Caco-2 (cell line): ENCODE data around the gene MRM2. TPM values are rescaled to one million over a fixed set of nuclear protein-coding genes. Genes with fewer than 3 reads are reported as not detected.

Experiments used
- BruUV-seq: library from RNA; stranded (reverse); fragments of 400-500 nt; replicated peaks from 2 replicates; lab custom pipeline; 2021; lab: Mats Ljungman, UMichigan
- CTCF ChIA-PET: fragments of 300-600 bp; sonication (Branson Sonifier 250); formaldehyde crosslinking; loops from one replicate; lab custom pipeline; 2022; ENCODE audit warnings: antibody characterized with exemption; lab: Charles Lee
- POLR2A ChIA-PET: fragments of 300-600 bp; sonication (Branson Sonifier 250); formaldehyde crosslinking; loops from one replicate; lab custom pipeline; 2022; ENCODE audit warnings: antibody characterized with exemption; lab: Charles Lee
- DNase-seq, 2 experiments: peaks; one replicate each; pipeline versions ENCODE4 v3.0.0 to v3.0.0-alpha.2; 2020 to 2022
- H3K27me3 ChIP-seq: replicated peaks from 2 replicates; pipeline ENCODE4 v1.6.0; 2011; ENCODE audit warnings: low read length; ENCODE audit not compliant: control insufficient read depth, insufficient read depth
- H3K36me3 ChIP-seq: 2 replicates; pipeline ENCODE4 v1.5.1; 2011; ENCODE audit warnings: low read length; ENCODE audit not compliant: control insufficient read depth, insufficient read depth
- H3K4me1 ChIP-seq: fragments of 250-450 bp; sonication (Bioruptor Pico); 2 replicates; pipeline ENCODE4 v1.5.1; 2020; ENCODE audit warnings: mild to moderate bottlenecking
- H3K4me3 ChIP-seq: 2 replicates; pipeline ENCODE4 v1.5.1; 2011; ENCODE audit warnings: low read depth, mild to moderate bottlenecking, control low read depth, low read length
- H3K9me3 ChIP-seq: fragments of 250-450 bp; sonication (Bioruptor Pico); 2 replicates; pipeline ENCODE4 v1.5.1; 2020; ENCODE audit warnings: mild to moderate bottlenecking, moderate library complexity
- H3K27ac Mint-ChIP-seq: one replicate; pipeline ENCODE4 v1.8.0; 2022; ENCODE audit warnings: mixed read lengths; ENCODE audit not compliant: unreplicated experiment
- H3K27me3 Mint-ChIP-seq: one replicate; pipeline ENCODE4 v1.8.0; 2022; ENCODE audit warnings: mixed read lengths; ENCODE audit not compliant: insufficient read depth, unreplicated experiment
- H3K36me3 Mint-ChIP-seq: one replicate; pipeline ENCODE4 v1.8.0; 2022; ENCODE audit warnings: mild to moderate bottlenecking, mixed read lengths; ENCODE audit not compliant: insufficient read depth, unreplicated experiment
- H3K4me1 Mint-ChIP-seq: one replicate; pipeline ENCODE4 v1.8.0; 2022; ENCODE audit warnings: low read depth, mixed read lengths; ENCODE audit not compliant: unreplicated experiment
- H3K4me3 Mint-ChIP-seq: one replicate; pipeline ENCODE4 v1.8.0; 2022; ENCODE audit warnings: mild to moderate bottlenecking, moderate library complexity, mixed read lengths; ENCODE audit not compliant: unreplicated experiment
- H3K9me3 Mint-ChIP-seq: one replicate; pipeline ENCODE4 v1.8.0; 2022; ENCODE audit warnings: mixed read lengths; ENCODE audit not compliant: unreplicated experiment
- intact Hi-C: fragments of 100-400 bp; cut with micrococcal nuclease; formaldehyde crosslinking; loops from one replicate; pipeline ENCODE4 v1.10.0; 2022; ENCODE audit not compliant: unreplicated experiment
- total RNA-seq: library from RNA; stranded (reverse); gene quantifications from 2 replicates; pipeline ENCODE4 v1.2.3, GENCODE V29; 2022
- TF ChIP-seq, protein P1 (sequence below), 2 experiments: fragments of 200-600 bp in 1 of 2; IDR thresholded peaks; 1 replicate in 1 of 2; 2 replicates in 1 of 2; pipeline versions ENCODE4 v1.5.1 to v1.8.0; 2011 to 2022; ENCODE audit warnings: antibody characterized with exemption in 1 of 2, control low read depth in 1 of 2, inconsistent platforms in 1 of 2, low read depth in 1 of 2, low read length in 1 of 2, mild to moderate bottlenecking in 1 of 2, moderate library complexity in 1 of 2; ENCODE audit not compliant: insufficient read depth in 1 of 2, severe bottlenecking in 1 of 2, unreplicated experiment in 1 of 2

MRM2 gene
- total RNA-seq, 1 experiment from 2014 or later: 48.8 TPM

DNA sequence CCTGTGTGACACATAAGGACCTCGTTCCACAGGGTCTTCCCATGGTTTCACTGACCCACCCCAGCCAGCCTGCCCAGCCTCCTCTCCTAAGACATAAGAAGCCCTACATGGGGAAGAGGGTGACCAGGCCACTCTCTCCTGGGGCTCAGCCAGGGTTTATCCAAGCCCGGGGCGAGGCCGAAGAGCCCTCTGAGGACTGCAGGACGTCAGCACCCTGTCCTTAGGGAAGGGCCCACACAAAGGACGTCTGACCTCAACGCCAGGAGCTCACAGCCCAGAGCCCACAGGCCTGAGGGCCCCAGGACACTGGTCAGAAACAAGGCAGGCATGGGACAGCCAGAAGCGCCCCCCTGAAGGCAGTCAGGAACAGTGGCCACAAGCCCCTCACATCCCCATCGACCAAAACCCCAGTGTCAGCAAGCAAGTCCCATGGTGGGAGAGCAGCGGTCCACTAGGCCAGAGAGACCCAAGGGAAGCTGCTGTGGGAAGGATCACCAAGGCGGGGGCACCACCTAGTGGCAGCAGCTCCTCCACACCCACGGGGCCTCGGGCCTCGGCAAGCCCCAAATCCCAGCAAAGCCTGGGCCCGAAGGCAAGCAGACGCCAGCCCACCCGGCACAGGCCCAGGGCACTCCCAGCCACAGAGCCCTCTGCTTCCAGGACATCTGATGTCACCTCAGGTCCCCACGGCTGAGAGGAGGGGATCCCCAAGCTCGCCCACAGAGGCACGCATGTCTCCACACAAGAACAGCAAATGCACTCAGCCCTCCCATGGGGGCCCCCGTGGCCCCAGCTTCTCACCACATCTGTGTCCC, 32.7 kb downstream of the MRM2 start:
- Histone ChIP-seq H3K4me1 (peaks cover 13% of the 10 kb centered on the region), H3K27me3 (no peaks in the 10 kb centered on the region), H3K4me3 (no peak overlapping the region), H3K36me3 (peaks cover 9% of the 10 kb centered on the region), H3K9me3 (no peaks in the 10 kb centered on the region)
- intact Hi-C loops: no loop called here
- no TSS peak for BruUV-seq
- ChIA-PET CTCF (interaction anchor here (0.7 to 1.7 kb wide), 3 partner anchors 14 to 393 kb away, joined by 3 to 4 read pairs (median 4); no protein-coding TSS in a partner anchor), POLR2A (no interaction called here)
- TF ChIP-seq, protein P1, sequence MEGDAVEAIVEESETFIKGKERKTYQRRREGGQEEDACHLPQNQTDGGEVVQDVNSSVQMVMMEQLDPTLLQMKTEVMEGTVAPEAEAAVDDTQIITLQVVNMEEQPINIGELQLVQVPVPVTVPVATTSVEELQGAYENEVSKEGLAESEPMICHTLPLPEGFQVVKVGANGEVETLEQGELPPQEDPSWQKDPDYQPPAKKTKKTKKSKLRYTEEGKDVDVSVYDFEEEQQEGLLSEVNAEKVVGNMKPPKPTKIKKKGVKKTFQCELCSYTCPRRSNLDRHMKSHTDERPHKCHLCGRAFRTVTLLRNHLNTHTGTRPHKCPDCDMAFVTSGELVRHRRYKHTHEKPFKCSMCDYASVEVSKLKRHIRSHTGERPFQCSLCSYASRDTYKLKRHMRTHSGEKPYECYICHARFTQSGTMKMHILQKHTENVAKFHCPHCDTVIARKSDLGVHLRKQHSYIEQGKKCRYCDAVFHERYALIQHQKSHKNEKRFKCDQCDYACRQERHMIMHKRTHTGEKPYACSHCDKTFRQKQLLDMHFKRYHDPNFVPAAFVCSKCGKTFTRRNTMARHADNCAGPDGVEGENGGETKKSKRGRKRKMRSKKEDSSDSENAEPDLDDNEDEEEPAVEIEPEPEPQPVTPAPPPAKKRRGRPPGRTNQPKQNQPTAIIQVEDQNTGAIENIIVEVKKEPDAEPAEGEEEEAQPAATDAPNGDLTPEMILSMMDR (IDR thresholded peaks at IDR 0.05; ENCODE audit: insufficient read depth in 1 of 2, low read depth in 1 of 2, low read length in 1 of 2, severe bottlenecking in 1 of 2, unreplicated experiment in 1 of 2): peak; percentile 61 to 75
- Mint-ChIP-seq H3K4me3 (no peak overlapping the region), H3K9me3 (no peaks in the 10 kb centered on the region), H3K4me1 (peaks cover 9% of the 10 kb centered on the region), H3K27ac (no peak overlapping the region), H3K36me3 (peaks cover 65% of the 10 kb centered on the region), H3K27me3 (no peaks in the 10 kb centered on the region)
- DNase-seq: peak; percentile 59 to 72

DNA sequence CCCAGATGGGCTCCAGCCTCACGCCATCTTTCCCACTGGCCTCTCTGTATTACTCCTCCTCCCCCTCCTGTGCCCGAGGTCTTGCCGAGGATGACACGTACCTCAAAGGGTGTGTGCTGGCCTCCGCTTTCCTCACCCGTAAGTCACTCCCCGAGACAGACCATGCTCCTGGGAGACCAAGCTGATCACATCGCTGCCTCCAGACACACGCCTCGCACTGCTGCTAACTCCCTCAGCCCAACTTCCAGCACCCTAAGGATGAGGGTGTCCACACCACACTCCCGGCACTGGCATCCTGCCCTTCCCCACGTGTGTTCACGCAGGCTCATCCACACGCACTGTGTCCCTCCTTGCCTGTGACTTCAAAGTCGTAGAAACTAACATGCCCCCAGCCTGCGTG, 33.3 kb downstream of the MRM2 start:
- H3K36me3 Mint-ChIP-seq: peaks cover 65% of the 10 kb centered on the region
- H3K36me3 ChIP-seq: peaks cover 9% of the 10 kb centered on the region
- no peaks in the 10 kb centered on the region for H3K9me3 ChIP-seq
- TF ChIP-seq, protein P1 (IDR thresholded peaks at IDR 0.05; ENCODE audit: insufficient read depth in 1 of 2, low read depth in 1 of 2, low read length in 1 of 2, severe bottlenecking in 1 of 2, unreplicated experiment in 1 of 2): no peak
- no peak overlapping the region for H3K4me3 Mint-ChIP-seq
- intact Hi-C loops: no loop called here
- ChIA-PET POLR2A (no interaction called here), CTCF (interaction anchor here (1.7 kb wide), 1 partner anchor 46 kb away, joined by 4 read pairs; no protein-coding TSS in a partner anchor)
- H3K4me1 ChIP-seq: peaks cover 17% of the 10 kb centered on the region
- peaks cover 9% of the 10 kb centered on the region for H3K4me1 Mint-ChIP-seq
- BruUV-seq: no TSS peak
- H3K27me3 Mint-ChIP-seq: no peaks in the 10 kb centered on the region
- H3K27me3 ChIP-seq: no peaks in the 10 kb centered on the region
- no peak overlapping the region for H3K27ac Mint-ChIP-seq
- H3K4me3 ChIP-seq: no peak overlapping the region
- no peak for DNase-seq
- no peaks in the 10 kb centered on the region for H3K9me3 Mint-ChIP-seq

DNA sequence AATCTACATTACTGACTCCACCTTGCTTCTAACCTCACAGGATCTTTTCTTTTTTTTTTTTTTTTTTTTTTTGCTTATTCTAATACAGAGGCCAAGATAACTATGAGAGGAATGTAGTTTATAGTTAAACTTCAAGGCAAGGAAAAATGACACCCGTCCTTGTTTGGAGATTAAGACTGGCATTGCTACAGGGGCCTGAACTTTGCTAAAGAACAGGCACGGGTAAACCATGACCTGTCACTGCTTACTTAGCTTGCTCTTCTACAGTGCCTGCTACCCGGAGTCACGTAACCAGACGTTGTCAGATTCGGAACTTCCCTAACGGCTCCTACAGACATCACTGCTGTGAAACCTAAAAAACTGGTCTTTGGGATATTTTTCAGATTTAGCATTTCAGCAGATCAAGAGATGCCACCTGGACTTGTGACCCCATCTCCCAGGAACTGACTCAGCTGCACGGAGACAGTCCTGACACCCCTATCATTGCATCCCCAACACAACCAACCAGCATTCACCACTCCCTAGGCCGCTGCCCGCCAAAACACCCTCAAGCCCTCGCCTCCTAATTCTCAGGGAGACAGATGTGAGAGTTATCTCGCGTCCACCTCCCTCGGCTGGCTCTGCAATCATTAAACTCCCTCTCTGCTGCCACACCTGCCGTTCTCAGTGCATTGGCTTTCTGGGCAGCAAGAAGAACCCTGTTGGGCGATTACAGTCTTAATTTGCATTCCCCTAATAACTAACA, 36.8 kb downstream of the MRM2 start:
- ChIA-PET CTCF (no interaction called here), POLR2A (no interaction called here)
- Histone ChIP-seq H3K4me1 (peaks cover 17% of the 10 kb centered on the region), H3K9me3 (no peaks in the 10 kb centered on the region), H3K4me3 (no peak overlapping the region), H3K36me3 (peaks cover 11% of the 10 kb centered on the region), H3K27me3 (no peaks in the 10 kb centered on the region)
- TF ChIP-seq, protein P1 (IDR thresholded peaks at IDR 0.05; ENCODE audit: insufficient read depth in 1 of 2, low read depth in 1 of 2, low read length in 1 of 2, severe bottlenecking in 1 of 2, unreplicated experiment in 1 of 2): no peak
- peaks cover 61% of the 10 kb centered on the region for H3K36me3 Mint-ChIP-seq
- peaks cover 9% of the 10 kb centered on the region for H3K4me1 Mint-ChIP-seq
- H3K27me3 Mint-ChIP-seq: no peaks in the 10 kb centered on the region
- no peaks in the 10 kb centered on the region for H3K9me3 Mint-ChIP-seq
- intact Hi-C loops: no loop called here
- DNase-seq: peak; percentile 45 to 52
- H3K27ac Mint-ChIP-seq: peak overlapping the region; percentile 69
- H3K4me3 Mint-ChIP-seq: peak overlapping the region; percentile 42
- no TSS peak for BruUV-seq
